OCI-LY3 (cell line): Measurements from ENCODE around the gene NT5DC3.

Experiments
- EZH2phosphoT487 ChIP-seq: fragments of 200-600 bp; shearing (Covaris generic); IDR thresholded peaks from 2 replicates; pipeline ENCODE4 v1.6.1; 2018; ENCODE audit warnings: antibody characterized with exemption, mixed run types, low read depth
- TF ChIP-seq, protein P1 (sequence below): fragments of 200-600, 300-600 bp; sonication (generic); IDR thresholded peaks from 2 replicates; pipeline ENCODE4 v1.5.1; 2014; ENCODE audit warnings: antibody characterized with exemption, low read length, low read depth

DNA sequence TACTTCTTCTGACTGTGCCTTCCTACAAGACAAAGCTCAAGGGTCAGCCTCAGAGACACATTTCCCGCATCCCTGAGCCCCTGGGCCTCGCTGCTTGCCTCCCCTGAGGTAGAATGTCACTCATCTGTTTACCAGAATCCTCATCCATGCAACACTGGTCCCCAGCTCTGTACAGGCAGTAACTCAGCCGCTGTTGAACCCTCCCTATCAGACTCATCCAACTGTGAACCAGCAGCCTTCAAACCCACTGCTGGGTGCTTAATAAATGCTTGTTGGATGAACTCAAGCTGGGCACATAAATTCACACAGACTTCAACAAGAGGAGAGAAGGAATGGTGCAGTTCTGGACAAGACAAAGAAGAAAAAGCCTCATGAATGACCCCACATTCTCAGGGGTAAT, 6.1 kb downstream of the NT5DC3 start:
- TF ChIP-seq, protein P1, sequence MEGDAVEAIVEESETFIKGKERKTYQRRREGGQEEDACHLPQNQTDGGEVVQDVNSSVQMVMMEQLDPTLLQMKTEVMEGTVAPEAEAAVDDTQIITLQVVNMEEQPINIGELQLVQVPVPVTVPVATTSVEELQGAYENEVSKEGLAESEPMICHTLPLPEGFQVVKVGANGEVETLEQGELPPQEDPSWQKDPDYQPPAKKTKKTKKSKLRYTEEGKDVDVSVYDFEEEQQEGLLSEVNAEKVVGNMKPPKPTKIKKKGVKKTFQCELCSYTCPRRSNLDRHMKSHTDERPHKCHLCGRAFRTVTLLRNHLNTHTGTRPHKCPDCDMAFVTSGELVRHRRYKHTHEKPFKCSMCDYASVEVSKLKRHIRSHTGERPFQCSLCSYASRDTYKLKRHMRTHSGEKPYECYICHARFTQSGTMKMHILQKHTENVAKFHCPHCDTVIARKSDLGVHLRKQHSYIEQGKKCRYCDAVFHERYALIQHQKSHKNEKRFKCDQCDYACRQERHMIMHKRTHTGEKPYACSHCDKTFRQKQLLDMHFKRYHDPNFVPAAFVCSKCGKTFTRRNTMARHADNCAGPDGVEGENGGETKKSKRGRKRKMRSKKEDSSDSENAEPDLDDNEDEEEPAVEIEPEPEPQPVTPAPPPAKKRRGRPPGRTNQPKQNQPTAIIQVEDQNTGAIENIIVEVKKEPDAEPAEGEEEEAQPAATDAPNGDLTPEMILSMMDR = no peak
- TF ChIP-seq EZH2phosphoT487 = no peak
